K562 (cell line): Measurements from ENCODE around the gene MAZ. TPM values are rescaled to one million over a fixed set of nuclear protein-coding genes. Genes with fewer than 3 reads are reported as not detected.

Experiments
- ASH1L ChIP-seq: fragments of 450-650 bp; IDR thresholded peaks from 2 replicates; pipeline ENCODE4 v1.6.1; 2018; ENCODE audit warnings: borderline replicate concordance, mild to moderate bottlenecking, low read depth; ENCODE audit not compliant: partially characterized antibody
- CREBBP ChIP-seq: IDR thresholded peaks from one replicate; pipeline ENCODE4 v1.6.1; 2012; ENCODE audit warnings: low read depth, mild to moderate bottlenecking, control low read depth, inconsistent platforms, low read length
- FOXK1 ChIP-seq: sonication (generic); formaldehyde crosslinking; IDR thresholded peaks from 2 replicates; pipeline ENCODE4 v1.8.0; 2022; ENCODE audit warnings: missing genetic modification reagents, mild to moderate bottlenecking, borderline replicate concordance
- GTF2A2 ChIP-seq: IDR thresholded peaks from 2 replicates; pipeline ENCODE4 v1.6.1; 2016; ENCODE audit warnings: mild to moderate bottlenecking, missing genetic modification characterization, missing compliant biosample characterization
- KLF6 ChIP-seq: fragments of 250-450 bp; sonication (Bioruptor Pico); IDR thresholded peaks from 2 replicates; pipeline ENCODE4 v1.4.0; 2020; ENCODE audit warnings: mild to moderate bottlenecking, moderate library complexity, borderline replicate concordance
- MBD2 ChIP-seq: sonication (generic); IDR thresholded peaks from 2 replicates; pipeline ENCODE4 v1.6.1; 2016; ENCODE audit warnings: low read depth, borderline replicate concordance
- RAD21 ChIP-seq, 2 experiments: fragments of 250-450 bp in 1 of 2; fragments of 450-650 bp in 1 of 2; sonication (Bioruptor Pico) in 1 of 2; formaldehyde crosslinking in 1 of 2; IDR thresholded peaks in 1 of 2; conservative IDR thresholded peaks in 1 of 2; 2 replicates each; pipeline versions ENCODE4 v1.4.0 to v1.8.0; 2020 to 2022; ENCODE audit warnings: mild to moderate bottlenecking in 2 of 2, moderate library complexity in 1 of 2
- RCOR1 ChIP-seq, 2 experiments: IDR thresholded peaks; 2 replicates each; pipeline ENCODE4 v1.6.1; 2012; ENCODE audit warnings: low read depth in 2 of 2, low read length in 2 of 2, borderline replicate concordance in 1 of 2, improper control_type of control experiment in 1 of 2
- SAFB2 ChIP-seq: fragments of 200-400 bp; formaldehyde crosslinking; IDR thresholded peaks from 2 replicates; pipeline ENCODE4 v1.6.1; 2018; ENCODE audit warnings: borderline replicate concordance, low read length, low read depth, moderate library complexity; ENCODE audit not compliant: severe bottlenecking
- SRSF7 ChIP-seq: fragments of 200-400 bp; formaldehyde crosslinking; optimal IDR thresholded peaks from 2 replicates; pipeline ENCODE3; 2017; ENCODE audit warnings: mild to moderate bottlenecking, low read depth, low read length
- SRSF9 ChIP-seq: fragments of 200-400 bp; formaldehyde crosslinking; IDR thresholded peaks from 2 replicates; pipeline ENCODE4 v1.6.1; 2017; ENCODE audit warnings: low read depth, low read length, borderline replicate concordance
- ZNF75A ChIP-seq: fragments of 450-650 bp; formaldehyde crosslinking; IDR thresholded peaks from 2 replicates; pipeline ENCODE4 v1.4.0; 2020; ENCODE audit warnings: mild to moderate bottlenecking
- ZNF830 ChIP-seq: fragments of 250-450 bp; sonication (Bioruptor Pico); IDR thresholded peaks from 2 replicates; pipeline ENCODE4 v1.5.0; 2021; ENCODE audit warnings: mild to moderate bottlenecking
- polyA plus RNA-seq, 8 experiments: library from polyadenylated mRNA; depleted of rRNA in 4 of 8; stranded (reverse) in 5 of 8; unstranded in 3 of 8; fragments of >200 nt; fragmentation: Nextera tagmentation in 2 of 8; fragmentation: Illumina TruSeq in 1 of 8; extraction: Ambion mirVana in 2 of 8; extraction: Trizol in 1 of 8; gene quantifications; 2 replicates each; pipeline versions ENCODE4 v1.2.1 to v1.2.3, GENCODE V29; 2011 to 2014; ENCODE audit warnings: inconsistent platforms in 1 of 8, missing spikeins in 1 of 8
- total RNA-seq, 7 experiments: library from RNA; depleted of rRNA in 6 of 7; stranded (reverse); fragments of >200 nt in 6 of 7; fragmentation: Illumina TruSeq in 2 of 7; extraction: Trizol in 2 of 7; gene quantifications; 2 replicates each; pipeline versions ENCODE4 v1.2.1 to v1.2.3, GENCODE V29; 2011 to 2021; ENCODE audit warnings: low replicate concordance in 1 of 7
- TF ChIP-seq, protein P1 (sequence below): fragments of 450-650 bp; IDR thresholded peaks from 2 replicates; pipeline ENCODE4 v1.6.1; 2016
- TF ChIP-seq, protein P2 (sequence below): fragments of 250-450 bp; sonication (Bioruptor Pico); IDR thresholded peaks from 2 replicates; pipeline ENCODE4 v1.5.0; 2022; ENCODE audit warnings: mild to moderate bottlenecking
- TF ChIP-seq, protein P3 (sequence below): fragments of 450-650 bp; IDR thresholded peaks from 2 replicates; pipeline ENCODE4 v1.6.1; 2016; ENCODE audit warnings: low read depth

MAZ gene
- total and polyA plus RNA-seq, 9 of the 15 experiments (the other 6 are each of a cell fraction or from before 2014, with no cell fraction given) = 45.4 to 532 (median 250) TPM

DNA sequence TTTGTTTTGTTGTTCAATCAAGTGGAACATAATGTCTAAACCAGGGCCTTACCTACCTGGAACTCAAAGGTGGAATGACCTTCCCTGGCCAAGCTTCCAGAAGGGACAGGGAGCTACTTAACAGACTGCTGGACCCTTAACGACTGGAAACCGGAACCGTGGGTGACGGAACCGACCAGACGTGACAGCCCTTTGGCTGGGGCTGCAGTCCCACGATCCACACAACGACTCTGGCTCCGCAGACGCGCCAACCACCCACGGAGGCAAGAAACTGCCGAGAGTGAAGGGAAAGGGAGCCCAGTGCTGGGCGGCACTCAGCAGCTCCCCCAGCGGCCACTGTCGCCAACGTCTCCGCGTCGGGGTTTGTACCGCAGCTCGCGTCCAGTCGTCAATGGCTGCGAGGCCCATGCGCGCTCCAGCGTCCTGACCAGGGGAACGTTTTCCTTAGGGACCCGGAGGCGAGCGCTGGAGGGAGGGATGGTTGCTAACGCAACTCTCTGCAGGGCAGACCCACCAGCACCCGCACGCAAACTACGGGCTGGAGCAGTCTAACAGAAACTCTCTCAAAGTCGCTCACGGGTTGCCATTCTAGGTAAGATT lies 21.3 kb upstream of the MAZ start (continued):
- TF ChIP-seq, protein P1, sequence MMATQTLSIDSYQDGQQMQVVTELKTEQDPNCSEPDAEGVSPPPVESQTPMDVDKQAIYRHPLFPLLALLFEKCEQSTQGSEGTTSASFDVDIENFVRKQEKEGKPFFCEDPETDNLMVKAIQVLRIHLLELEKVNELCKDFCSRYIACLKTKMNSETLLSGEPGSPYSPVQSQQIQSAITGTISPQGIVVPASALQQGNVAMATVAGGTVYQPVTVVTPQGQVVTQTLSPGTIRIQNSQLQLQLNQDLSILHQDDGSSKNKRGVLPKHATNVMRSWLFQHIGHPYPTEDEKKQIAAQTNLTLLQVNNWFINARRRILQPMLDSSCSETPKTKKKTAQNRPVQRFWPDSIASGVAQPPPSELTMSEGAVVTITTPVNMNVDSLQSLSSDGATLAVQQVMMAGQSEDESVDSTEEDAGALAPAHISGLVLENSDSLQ = no peak
- TF ChIP-seq RAD21 (CRISPR knock-in tag; conservative IDR thresholded peaks at IDR 0.05 in 1 of 2, IDR thresholded peaks at IDR 0.05 in 1 of 2) (peak in 1 of 2 experiments; percentile 49; a peak in 2 of 4 replicates), RCOR1 (IDR thresholded peaks at IDR 0.05; ENCODE audit: borderline replicate concordance in 1 of 2, low read depth in 2 of 2, low read length in 2 of 2) (peak in 1 of 2 experiments; percentile 17; a peak in 1 of 4 replicates), SRSF7 (no peak), MBD2 (no peak), KLF6 (no peak), ASH1L (no peak), ZNF75A (CRISPR knock-in tag) (no peak), GTF2A2 (no peak), ZNF830 (CRISPR knock-in tag) (no peak), SAFB2 (no peak), SRSF9 (no peak), CREBBP (no peak), FOXK1 (CRISPR knock-in tag) (no peak)
- TF ChIP-seq, protein P2, sequence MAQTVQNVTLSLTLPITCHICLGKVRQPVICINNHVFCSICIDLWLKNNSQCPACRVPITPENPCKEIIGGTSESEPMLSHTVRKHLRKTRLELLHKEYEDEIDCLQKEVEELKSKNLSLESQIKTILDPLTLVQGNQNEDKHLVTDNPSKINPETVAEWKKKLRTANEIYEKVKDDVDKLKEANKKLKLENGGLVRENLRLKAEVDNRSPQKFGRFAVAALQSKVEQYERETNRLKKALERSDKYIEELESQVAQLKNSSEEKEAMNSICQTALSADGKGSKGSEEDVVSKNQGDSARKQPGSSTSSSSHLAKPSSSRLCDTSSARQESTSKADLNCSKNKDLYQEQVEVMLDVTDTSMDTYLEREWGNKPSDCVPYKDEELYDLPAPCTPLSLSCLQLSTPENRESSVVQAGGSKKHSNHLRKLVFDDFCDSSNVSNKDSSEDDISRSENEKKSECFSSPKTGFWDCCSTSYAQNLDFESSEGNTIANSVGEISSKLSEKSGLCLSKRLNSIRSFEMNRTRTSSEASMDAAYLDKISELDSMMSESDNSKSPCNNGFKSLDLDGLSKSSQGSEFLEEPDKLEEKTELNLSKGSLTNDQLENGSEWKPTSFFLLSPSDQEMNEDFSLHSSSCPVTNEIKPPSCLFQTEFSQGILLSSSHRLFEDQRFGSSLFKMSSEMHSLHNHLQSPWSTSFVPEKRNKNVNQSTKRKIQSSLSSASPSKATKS (CRISPR knock-in tag) = no peak
- TF ChIP-seq, protein P3, sequence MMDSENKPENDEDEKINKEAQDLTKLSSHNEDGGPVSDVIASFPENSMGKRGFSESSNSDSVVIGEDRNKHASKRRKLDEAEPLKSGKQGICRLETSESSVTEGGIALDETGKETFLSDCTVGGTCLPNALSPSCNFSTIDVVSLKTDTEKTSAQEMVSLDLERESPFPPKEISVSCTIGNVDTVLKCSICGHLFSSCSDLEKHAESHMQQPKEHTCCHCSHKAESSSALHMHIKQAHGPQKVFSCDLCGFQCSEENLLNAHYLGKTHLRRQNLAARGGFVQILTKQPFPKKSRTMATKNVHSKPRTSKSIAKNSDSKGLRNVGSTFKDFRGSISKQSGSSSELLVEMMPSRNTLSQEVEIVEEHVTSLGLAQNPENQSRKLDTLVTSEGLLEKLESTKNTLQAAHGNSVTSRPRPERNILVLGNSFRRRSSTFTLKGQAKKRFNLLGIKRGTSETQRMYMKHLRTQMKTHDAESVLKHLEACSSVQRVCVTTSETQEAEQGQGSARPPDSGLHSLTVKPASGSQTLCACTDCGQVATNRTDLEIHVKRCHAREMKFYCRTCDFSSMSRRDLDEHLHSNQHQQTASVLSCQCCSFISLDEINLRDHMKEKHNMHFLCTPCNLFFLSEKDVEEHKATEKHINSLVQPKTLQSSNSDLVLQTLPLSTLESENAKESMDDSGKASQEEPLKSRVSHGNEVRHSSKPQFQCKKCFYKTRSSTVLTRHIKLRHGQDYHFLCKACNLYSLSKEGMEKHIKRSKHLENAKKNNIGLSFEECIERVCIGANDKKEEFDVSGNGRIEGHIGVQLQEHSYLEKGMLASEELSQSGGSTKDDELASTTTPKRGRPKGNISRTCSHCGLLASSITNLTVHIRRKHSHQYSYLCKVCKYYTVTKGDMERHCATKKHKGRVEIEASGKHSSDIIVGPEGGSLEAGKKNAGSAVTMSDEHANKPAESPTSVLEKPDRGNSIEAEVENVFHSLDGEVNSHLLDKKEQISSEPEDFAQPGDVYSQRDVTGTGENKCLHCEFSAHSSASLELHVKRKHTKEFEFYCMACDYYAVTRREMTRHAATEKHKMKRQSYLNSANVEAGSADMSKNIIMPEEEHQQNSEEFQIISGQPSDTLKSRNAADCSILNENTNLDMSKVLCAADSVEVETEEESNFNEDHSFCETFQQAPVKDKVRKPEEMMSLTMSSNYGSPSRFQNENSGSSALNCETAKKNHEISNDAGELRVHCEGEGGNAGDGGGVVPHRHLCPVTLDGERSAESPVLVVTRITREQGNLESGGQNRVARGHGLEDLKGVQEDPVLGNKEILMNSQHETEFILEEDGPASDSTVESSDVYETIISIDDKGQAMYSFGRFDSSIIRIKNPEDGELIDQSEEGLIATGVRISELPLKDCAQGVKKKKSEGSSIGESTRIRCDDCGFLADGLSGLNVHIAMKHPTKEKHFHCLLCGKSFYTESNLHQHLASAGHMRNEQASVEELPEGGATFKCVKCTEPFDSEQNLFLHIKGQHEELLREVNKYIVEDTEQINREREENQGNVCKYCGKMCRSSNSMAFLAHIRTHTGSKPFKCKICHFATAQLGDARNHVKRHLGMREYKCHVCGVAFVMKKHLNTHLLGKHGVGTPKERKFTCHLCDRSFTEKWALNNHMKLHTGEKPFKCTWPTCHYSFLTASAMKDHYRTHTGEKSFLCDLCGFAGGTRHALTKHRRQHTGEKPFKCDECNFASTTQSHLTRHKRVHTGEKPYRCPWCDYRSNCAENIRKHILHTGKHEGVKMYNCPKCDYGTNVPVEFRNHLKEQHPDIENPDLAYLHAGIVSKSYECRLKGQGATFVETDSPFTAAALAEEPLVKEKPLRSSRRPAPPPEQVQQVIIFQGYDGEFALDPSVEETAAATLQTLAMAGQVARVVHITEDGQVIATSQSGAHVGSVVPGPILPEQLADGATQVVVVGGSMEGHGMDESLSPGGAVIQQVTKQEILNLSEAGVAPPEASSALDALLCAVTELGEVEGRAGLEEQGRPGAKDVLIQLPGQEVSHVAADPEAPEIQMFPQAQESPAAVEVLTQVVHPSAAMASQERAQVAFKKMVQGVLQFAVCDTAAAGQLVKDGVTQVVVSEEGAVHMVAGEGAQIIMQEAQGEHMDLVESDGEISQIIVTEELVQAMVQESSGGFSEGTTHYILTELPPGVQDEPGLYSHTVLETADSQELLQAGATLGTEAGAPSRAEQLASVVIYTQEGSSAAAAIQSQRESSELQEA = no peak
